ENCODE results near the gene KIF14.

DNA sequence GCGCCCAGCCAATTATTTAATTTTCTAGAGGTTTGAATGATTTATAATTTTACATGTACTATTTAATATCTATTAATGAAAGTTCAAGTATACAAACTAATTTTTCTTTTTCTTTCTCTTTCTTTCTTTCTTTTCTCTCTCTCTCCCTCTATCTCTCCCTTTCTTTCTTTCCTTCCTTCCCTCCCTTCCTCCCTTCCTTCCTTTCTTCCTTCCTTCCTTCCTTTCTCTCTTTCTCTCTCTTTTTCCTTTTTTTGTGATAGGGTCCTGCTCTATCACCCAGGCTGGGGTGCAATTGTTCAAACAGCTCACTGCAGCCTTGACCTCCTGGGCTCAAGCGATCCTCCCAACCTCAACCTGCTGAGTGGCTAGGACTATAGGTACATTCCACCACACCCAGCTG, 16.1 kb upstream of the KIF14 start:
- no peak for TF ChIP-seq POLR2AphosphoS5 (IDR thresholded peaks at IDR 0.05; ENCODE audit: borderline replicate concordance, low read depth, low read length)
- no peak for TF ChIP-seq EZH2 (IDR thresholded peaks at IDR 0.05)
